Muscle of back (tissue), 13 donors: Measurements from ENCODE around the gene CDC34. TPM values are rescaled to one million over a fixed set of nuclear protein-coding genes. Genes with fewer than 3 reads are reported as not detected.

Experiments
- DNase-seq, 3 donors: peaks; one replicate each; pipeline versions ENCODE4 v3.0.0 to v3.0.0-alpha.2; 2013
- long read RNA-seq, 9 donors: transcript quantifications; one replicate each; lab custom pipeline, GENCODE V29; 2026
- polyA plus RNA-seq, 10 donors: library from polyadenylated mRNA; unstranded; fragments of 120-200 nt; gene quantifications; one replicate each; pipeline ENCODE4 v1.2.1, GENCODE V29; 2013; ENCODE audit not compliant: insufficient read length in 10 of 10

Gene CDC34
- polyA plus RNA-seq, result 10 to 100 TPM; 51.3 to 83.8 (median 62.2) TPM
- long read RNA-seq, donor 1, transcript CDC34-201 (5 exons, 1,471 nt), result major isoform, 25 of 26 reads
- long read RNA-seq, donor 1, partial matches to known transcripts, result 0 of 26 reads
- long read RNA-seq, donor 1, other reads (novel, unspliced or antisense), result 0 of 26 reads
- long read RNA-seq, donor 2, transcript CDC34-201 (5 exons, 1,471 nt), result major isoform, 23 of 26 reads
- long read RNA-seq, donor 2, partial matches to known transcripts, result 0 of 26 reads
- long read RNA-seq, donor 2, other reads (novel, unspliced or antisense), result 0 of 26 reads
- long read RNA-seq, donor 3, result 0 reads
- long read RNA-seq, donor 4, transcript CDC34-201 (5 exons, 1,471 nt), result major isoform, 23 of 26 reads
- long read RNA-seq, donor 4, partial matches to known transcripts, result 0 of 26 reads
- long read RNA-seq, donor 4, other reads (novel, unspliced or antisense), result 0 of 26 reads
- long read RNA-seq, donor 5, transcript CDC34-201 (5 exons, 1,471 nt), result major isoform, 33 of 46 reads
- long read RNA-seq, donor 5, partial matches to known transcripts, result 8 of 46 reads
- long read RNA-seq, donor 5, other reads (novel, unspliced or antisense), result 0 of 46 reads
- long read RNA-seq, donor 6, transcript CDC34-201 (5 exons, 1,471 nt), result major isoform, 32 of 48 reads
- long read RNA-seq, donor 6, partial matches to known transcripts, result 16 of 48 reads
- long read RNA-seq, donor 6, other reads (novel, unspliced or antisense), result 0 of 48 reads
- long read RNA-seq, donor 7, transcript CDC34-201 (5 exons, 1,471 nt), result major isoform, 22 of 25 reads
- long read RNA-seq, donor 7, partial matches to known transcripts, result 0 of 25 reads
- long read RNA-seq, donor 7, other reads (novel, unspliced or antisense), result 0 of 25 reads
- long read RNA-seq, donor 8, transcript CDC34-201 (5 exons, 1,471 nt), result major isoform, 15 of 16 reads
- long read RNA-seq, donor 8, partial matches to known transcripts, result 0 of 16 reads
- long read RNA-seq, donor 8, other reads (novel, unspliced or antisense), result 0 of 16 reads
- long read RNA-seq, donor 9, partial matches to known transcripts, result 6 of 11 reads
- long read RNA-seq, donor 9, other reads (novel, unspliced or antisense), result 0 of 11 reads

GRCh38 chr19:531753-532560, at the start of gene CDC34:
Gene CDC34 (plus strand): TSS chr19:531760. CDS start chr19:531932, 172 bp downstream.
- peak in 1 of 3 donors; percentile 59 for DNase-seq

DNA sequence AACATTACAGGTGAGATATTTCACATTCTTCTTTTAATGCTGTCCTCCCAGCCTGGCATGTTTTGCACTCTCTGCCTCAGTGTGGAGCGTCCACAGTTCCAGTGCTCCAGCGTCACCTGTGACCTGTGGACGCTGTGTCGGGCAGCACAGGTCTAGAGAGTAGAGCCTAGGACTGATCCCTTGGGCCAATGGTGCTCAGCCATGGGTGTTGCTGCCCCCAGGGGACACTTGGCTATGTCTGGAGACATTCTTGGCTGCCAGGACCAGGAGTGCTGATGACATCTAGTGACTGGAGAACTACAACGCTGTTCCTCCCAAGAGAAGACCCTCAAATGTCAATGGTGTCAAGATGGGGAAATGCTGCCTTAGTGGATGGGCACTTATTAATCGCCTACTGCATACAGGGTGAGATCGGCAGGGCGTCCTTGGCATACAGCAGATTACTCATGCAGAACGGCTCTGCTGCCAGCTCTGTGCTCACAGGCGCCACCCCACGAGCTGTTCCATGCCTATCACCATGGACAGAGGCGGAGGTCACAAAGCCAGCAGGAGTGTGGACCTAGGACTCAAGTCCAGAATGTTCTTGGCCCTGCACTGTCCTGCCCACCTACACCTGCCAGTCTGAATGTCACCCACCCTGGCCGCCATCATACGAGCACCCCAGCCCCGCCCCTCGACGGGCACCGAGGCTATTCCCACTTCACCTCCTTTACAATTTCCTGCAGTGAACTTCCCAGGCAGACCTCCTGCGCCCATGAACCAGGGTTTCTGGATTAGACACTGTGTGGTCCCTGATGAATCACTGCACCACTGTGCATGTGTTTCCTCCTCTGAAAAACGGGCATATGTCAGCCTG, 49.1 kb upstream of the CDC34 start:
- DNase-seq, result peak in 1 of 3 donors; percentile 3

GRCh38 chr19:483332-484072, 48.1 kb upstream of the CDC34 start:
- peak in 1 of 3 donors; percentile 0 for DNase-seq

- peak in 1 of 3 donors; percentile 4 for DNase-seq
Observed at GRCh38 chr19:484494-484893, 47.1 kb upstream of the CDC34 start.

DNA sequence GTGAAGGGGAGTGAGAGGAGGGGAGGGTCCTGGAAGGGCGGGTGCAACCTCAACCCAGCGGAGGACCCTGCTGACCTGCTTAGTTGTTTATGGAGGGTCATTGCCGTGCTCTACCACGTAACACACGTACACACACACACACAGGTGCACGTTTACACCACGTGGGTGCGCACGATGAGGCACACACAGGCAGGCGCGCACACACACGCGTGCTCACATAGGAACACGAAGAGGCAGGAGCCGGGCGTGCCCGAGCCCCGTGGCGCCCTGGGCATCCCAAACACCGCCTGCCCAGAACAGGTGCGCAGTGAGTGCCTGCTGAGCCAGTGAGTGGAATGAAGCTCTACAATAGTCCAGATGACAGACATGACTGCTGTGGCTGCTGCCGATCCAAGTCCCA, 46.5 kb upstream of the CDC34 start:
- peak in 1 of 3 donors; percentile 10 for DNase-seq

- DNase-seq, result peak in 1 of 3 donors; percentile 64
Observed at GRCh38 chr19:485583-486236, 45.9 kb upstream of the CDC34 start.

- DNase-seq, result peak; percentile 95 to 99 (median 96)
Observed at GRCh38 chr19:488505-489417, 42.8 kb upstream of the CDC34 start.

DNA sequence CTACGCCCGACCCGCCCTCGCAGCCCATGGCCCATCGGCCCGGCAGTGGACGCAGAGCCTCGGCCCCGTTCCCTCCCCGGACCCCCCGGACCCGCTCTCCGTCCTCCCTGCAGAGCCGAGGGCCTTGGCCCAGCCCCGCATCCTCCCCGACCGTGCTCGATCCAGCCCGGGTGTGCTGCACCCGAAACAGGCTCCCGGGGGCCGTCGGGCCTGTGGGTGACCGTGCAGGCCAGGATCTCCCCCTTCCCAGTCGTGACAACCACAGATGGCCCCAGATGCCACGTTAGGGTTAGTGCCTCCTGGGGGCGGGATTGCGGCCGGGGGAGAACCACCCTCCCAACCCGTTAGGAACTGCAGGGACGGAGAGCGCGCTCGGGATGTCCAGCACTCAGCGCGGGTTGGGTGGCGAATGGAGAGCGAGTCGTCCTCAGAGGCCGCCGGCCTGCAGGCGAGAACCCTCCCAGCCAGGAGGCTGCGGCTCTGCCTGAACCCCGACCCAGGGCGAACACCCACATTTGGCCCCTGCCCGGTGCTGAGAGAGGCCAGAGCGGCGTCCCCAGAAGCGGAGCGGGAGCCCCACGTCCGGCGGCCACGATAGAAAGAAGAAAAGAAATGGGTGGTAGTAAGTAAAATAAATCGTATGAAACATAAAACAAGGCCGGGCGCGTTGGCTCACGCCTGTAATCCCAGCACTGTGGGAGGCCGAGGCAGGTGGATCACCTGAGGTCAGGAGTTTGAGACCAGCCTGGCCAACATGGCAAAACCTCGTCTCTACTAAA, 42.0 kb upstream of the CDC34 start:
- peak in 1 of 3 donors; percentile 77 for DNase-seq

- DNase-seq, result no peak
Observed at GRCh38 chr19:491146-491741, 40.3 kb upstream of the CDC34 start.

- DNase-seq, result no peak
Observed at GRCh38 chr19:492091-492531, 39.4 kb upstream of the CDC34 start.

DNA sequence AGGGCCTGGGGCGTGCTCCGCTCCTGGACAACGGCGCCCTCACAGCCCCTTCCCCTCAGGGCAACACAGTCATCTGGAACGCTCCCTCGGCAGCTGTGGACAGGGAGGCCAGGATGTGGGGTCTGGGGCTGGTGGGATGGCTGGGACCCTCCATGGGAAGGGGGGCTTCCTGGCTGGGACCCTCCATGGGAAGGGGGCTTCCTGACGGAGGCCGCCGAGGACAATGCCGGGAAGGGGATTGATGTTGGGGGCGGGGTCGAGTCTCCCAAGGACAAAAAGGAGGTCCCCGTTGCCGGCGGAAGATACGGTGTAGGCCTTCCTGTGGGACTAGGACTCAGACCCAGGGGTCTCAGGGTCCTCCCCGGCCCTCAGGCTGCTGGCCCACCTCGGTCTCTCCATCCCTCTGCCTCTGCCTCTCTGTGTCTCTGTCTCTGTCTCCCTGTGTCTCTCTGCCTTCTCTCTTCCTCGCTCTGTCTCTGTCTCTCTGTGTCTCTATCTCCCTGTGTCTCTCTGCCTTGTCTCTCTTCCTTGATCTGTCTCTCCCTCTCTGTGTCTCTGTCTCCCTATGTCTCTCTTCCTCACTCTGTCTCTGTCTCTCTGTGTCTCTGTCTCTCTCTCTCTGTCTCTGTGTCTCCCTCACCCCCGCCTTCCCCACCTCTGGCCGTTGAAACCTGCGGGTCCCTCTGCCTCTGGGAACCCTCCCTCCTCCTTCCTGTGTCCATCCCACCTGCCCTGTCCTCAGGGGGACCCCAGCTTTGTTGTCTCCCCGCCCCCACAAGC, 38.0 kb upstream of the CDC34 start:
- peak in 1 of 3 donors; percentile 36 for DNase-seq

DNA sequence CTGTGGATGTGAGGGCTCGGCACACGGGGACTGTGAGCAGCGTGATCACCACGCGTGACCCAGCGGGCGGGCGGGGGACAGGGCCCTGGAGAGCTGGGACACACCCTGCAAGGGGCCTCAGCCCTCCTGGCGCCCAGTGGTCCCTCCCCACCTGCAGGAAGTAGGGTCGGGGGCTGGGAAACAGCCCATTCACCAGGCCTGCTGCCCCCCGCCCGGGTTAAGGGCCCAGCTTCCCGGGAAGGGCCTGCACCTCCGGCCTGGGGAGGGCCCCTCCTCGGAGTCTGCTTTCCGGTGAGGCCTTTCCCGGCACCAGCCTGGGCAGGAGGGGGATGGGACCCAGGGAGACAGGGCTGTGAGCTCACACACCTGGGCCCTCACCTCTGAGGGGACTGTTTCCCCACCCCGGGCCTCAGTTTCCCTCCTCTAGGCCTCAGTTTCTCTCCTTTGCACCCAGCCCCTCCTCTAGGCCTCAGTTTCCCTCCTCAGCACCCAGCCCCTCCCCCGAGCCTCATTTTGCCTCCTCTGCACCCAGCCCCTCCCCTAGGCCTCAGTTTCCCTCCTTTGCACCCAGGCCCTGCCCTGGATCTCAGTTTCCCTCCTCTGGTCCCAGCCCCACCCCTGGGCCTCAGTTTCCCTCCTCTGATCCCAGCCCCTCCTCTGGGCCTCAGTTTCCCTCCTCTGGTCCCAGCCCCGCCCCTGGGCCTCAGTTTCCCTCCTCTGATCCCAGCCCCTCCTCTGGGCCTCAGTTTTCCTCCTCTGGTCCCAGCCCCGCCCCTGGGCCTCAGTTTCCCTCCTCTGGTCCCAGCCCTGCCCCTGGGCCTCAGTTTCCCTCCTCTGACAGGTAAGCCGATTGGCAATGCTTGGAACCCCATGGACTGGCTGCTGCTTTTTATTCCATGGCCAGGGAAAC, 37.1 kb upstream of the CDC34 start:
- peak in 1 of 3 donors; percentile 42 for DNase-seq

DNA sequence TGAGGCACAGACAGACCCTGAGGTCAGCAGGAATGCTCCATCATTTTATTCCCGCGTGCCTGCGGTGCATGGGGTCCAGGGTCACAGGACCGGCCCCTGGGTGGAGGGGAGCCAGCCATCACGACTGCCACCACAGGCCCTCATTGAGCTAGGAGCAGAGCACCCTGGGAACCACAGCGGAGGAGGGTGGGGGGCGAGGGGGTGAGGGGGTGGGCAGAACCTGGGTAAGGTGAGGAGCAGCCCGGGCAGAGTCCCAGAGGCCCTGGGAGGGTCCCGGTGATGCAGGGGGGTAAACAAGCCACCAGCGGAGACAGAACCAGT, 36.5 kb upstream of the CDC34 start:
- no peak for DNase-seq

DNA sequence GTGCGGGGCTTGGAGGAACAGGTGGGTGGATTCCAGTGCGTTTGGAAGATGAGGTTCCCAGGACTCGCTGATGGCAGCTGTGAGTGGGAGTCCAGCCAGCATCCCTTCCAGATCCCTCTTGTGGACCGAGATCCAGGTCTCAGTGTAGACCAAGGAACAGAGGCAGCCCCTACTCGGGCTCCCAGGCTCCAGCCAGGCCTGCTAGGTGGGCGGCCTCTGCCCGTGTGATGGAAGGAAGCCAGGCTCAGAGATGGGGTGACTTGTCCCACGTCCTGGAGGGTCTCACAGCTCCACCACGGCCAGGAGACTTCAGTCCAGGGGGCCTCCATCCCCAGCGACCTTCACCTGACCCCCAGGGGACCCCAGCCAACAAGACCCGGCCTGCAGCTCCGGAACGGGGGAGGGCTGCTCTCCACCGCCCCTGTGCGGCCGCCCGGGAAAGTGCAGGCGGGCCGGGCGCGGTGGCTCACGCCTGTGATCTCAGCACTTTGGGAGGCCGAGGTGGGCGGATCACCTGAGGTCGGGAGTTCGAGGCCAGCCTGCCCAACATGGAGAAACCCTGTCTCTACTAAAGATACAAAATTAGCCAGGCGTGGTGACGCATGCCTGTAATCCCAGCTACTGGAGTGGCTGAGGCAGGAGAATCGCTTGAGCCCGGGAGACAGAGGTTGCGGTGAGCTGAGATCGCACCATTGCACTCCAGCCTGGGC, 36.0 kb upstream of the CDC34 start:
- peak in 1 of 3 donors; percentile 77 for DNase-seq
